Measurements from ENCODE around the gene UBASH3B.

UBASH3B gene

GRCh38 chr11:122732342-122733315 is 77.1 kb downstream of the UBASH3B start:
- DNase-seq (ENCODE audit: low spot score): no peak

GRCh38 chr11:122733318-122733717 is 77.8 kb downstream of the UBASH3B start:
- DNase-seq (ENCODE audit: low spot score): no peak

- DNase-seq (ENCODE audit: low spot score): no peak
Observed at GRCh38 chr11:122734848-122735496, 79.5 kb downstream of the UBASH3B start.

- DNase-seq (ENCODE audit: low spot score): no peak
Observed at GRCh38 chr11:122737951-122738693, 82.6 kb downstream of the UBASH3B start.

GRCh38 chr11:122741613-122742300 is 86.2 kb downstream of the UBASH3B start:
- no peak for DNase-seq (ENCODE audit: low spot score)

GRCh38 chr11:122742301-122743018 is 86.9 kb downstream of the UBASH3B start:
- no peak for DNase-seq (ENCODE audit: low spot score)

- DNase-seq (ENCODE audit: low spot score): no peak
Observed at GRCh38 chr11:122743097-122743741, 87.7 kb downstream of the UBASH3B start.

GRCh38 chr11:122743949-122744348 is 88.4 kb downstream of the UBASH3B start:
- DNase-seq (ENCODE audit: low spot score): no peak

GRCh38 chr11:122744357-122744756 is 88.8 kb downstream of the UBASH3B start:
- no peak for DNase-seq (ENCODE audit: low spot score)

- no peak for DNase-seq (ENCODE audit: low spot score)
Observed at GRCh38 chr11:122745111-122745510, 89.6 kb downstream of the UBASH3B start.

- no peak for DNase-seq (ENCODE audit: low spot score)
Observed at GRCh38 chr11:122746050-122746478, 90.5 kb downstream of the UBASH3B start.

- DNase-seq (ENCODE audit: low spot score): no peak
Observed at GRCh38 chr11:122746611-122747244, 91.2 kb downstream of the UBASH3B start.

GRCh38 chr11:122747351-122747781 is 91.8 kb downstream of the UBASH3B start:
- DNase-seq (ENCODE audit: low spot score): no peak

- no peak for DNase-seq (ENCODE audit: low spot score)
Observed at GRCh38 chr11:122749005-122749687, 93.6 kb downstream of the UBASH3B start.

- no peak for DNase-seq (ENCODE audit: low spot score)
Observed at GRCh38 chr11:122750049-122750448, 94.5 kb downstream of the UBASH3B start.

- no peak for DNase-seq (ENCODE audit: low spot score)
Observed at GRCh38 chr11:122751292-122752070, 96.0 kb downstream of the UBASH3B start.

GRCh38 chr11:122754028-122754427 is 98.5 kb downstream of the UBASH3B start:
- no peak for DNase-seq (ENCODE audit: low spot score)

- DNase-seq (ENCODE audit: low spot score): no peak
Observed at GRCh38 chr11:122754553-122755322, 99.2 kb downstream of the UBASH3B start.

Data from HuH-7.5 (cell line).